HepG2 (cell line): ENCODE data around the gene CRIM1. TPM values are rescaled to one million over a fixed set of nuclear protein-coding genes. Genes with fewer than 3 reads are reported as not detected.

Source experiments
- EEA1 ChIP-seq: sonication (generic); formaldehyde crosslinking; IDR thresholded peaks from 2 replicates; pipeline ENCODE4 v1.5.1; 2020; ENCODE audit warnings: mild to moderate bottlenecking, missing genetic modification reagents, borderline replicate concordance
- GATA4 ChIP-seq: sonication (generic); IDR thresholded peaks from 2 replicates; pipeline ENCODE4 v1.6.1; 2016; ENCODE audit warnings: antibody characterized with exemption, low read depth, borderline replicate concordance
- HMGA1 ChIP-seq: sonication (generic); formaldehyde crosslinking; conservative IDR thresholded peaks from 2 replicates; pipeline ENCODE4 v1.4.0; 2020; ENCODE audit warnings: missing genetic modification reagents
- HNRNPL ChIP-seq: fragments of 200-400 bp; formaldehyde crosslinking; IDR thresholded peaks from 2 replicates; pipeline ENCODE4 v1.6.1; 2017; ENCODE audit warnings: mild to moderate bottlenecking, low read depth, low read length
- ISL2 ChIP-seq: sonication (generic); formaldehyde crosslinking; IDR thresholded peaks from 2 replicates; pipeline ENCODE4 v1.5.0; 2020; ENCODE audit warnings: missing genetic modification reagents
- NR3C1 ChIP-seq: sonication (generic); formaldehyde crosslinking; IDR thresholded peaks from 2 replicates; pipeline ENCODE4 v1.4.0; 2020; ENCODE audit warnings: missing genetic modification reagents
- PHF5A ChIP-seq: IDR thresholded peaks from one replicate; pipeline ENCODE4 v1.6.1; 2018; ENCODE audit warnings: low read depth, missing genetic modification reagents; ENCODE audit not compliant: unreplicated experiment
- RCOR2 ChIP-seq: IDR thresholded peaks from 2 replicates; pipeline ENCODE4 v1.6.1; 2016; ENCODE audit warnings: missing biosample characterization, missing genetic modification reagents
- RNF219 ChIP-seq: sonication (generic); formaldehyde crosslinking; IDR thresholded peaks from 2 replicates; pipeline ENCODE4 v1.5.0; 2020; ENCODE audit warnings: mild to moderate bottlenecking, missing genetic modification reagents
- ZBTB34 ChIP-seq: sonication (generic); formaldehyde crosslinking; IDR thresholded peaks from 2 replicates; pipeline ENCODE4 v1.8.0; 2022; ENCODE audit warnings: mild to moderate bottlenecking, missing genetic modification reagents
- ZNF674 ChIP-seq: sonication (generic); formaldehyde crosslinking; IDR thresholded peaks from 2 replicates; pipeline ENCODE4 v1.5.0; 2020; ENCODE audit warnings: low read depth, mild to moderate bottlenecking, missing genetic modification reagents
- polyA plus RNA-seq, 8 experiments: library from polyadenylated mRNA; depleted of rRNA in 3 of 8; stranded (reverse) in 7 of 8; unstranded in 1 of 8; fragments of >200 nt; fragmentation: Illumina TruSeq in 4 of 8; extraction: Trizol in 4 of 8; gene quantifications; 2 replicates each; pipeline versions ENCODE4 v1.2.1 to v1.2.3, GENCODE V29; 2011 to 2016; ENCODE audit warnings: low read depth in 4 of 8, missing spikeins in 1 of 8, mixed read lengths in 1 of 8; ENCODE audit not compliant: insufficient read depth in 1 of 8
- total RNA-seq, 5 experiments: library from RNA; depleted of rRNA; stranded (reverse); fragments of >200 nt; fragmentation: Illumina TruSeq; extraction: Trizol; gene quantifications; 2 replicates each; pipeline ENCODE4 v1.2.3, GENCODE V29; 2016; ENCODE audit warnings: low read depth in 1 of 5
- TF ChIP-seq, protein P1 (sequence below): IDR thresholded peaks from 2 replicates; pipeline ENCODE4 v1.4.0; 2020; ENCODE audit warnings: mild to moderate bottlenecking, missing genetic modification reagents
- TF ChIP-seq, protein P2 (sequence below): sonication (generic); formaldehyde crosslinking; IDR thresholded peaks from 2 replicates; pipeline ENCODE4 v1.4.0; 2020; ENCODE audit warnings: missing genetic modification reagents, mild to moderate bottlenecking, borderline replicate concordance
- TF ChIP-seq, protein P3 (sequence below): sonication (generic); formaldehyde crosslinking; IDR thresholded peaks from 2 replicates; pipeline ENCODE4 v1.4.0; 2020; ENCODE audit warnings: missing genetic modification reagents, borderline replicate concordance

Gene CRIM1
- total and polyA plus RNA-seq, 2 of the 13 experiments (the other 11 are each of a cell fraction or from before 2014, with no cell fraction given), result 39.1 to 69.9 TPM

- TF ChIP-seq ZBTB34 (CRISPR knock-in tag) (no peak), NR3C1 (CRISPR knock-in tag) (no peak), EEA1 (CRISPR knock-in tag) (peak; percentile 28; the same call in 1 of the 2 replicates), PHF5A (CRISPR knock-in tag) (no peak), HMGA1 (CRISPR knock-in tag) (no peak), GATA4 (peak; percentile 35; the same call in 1 of the 2 replicates), ISL2 (CRISPR knock-in tag) (peak; percentile 61; the same call in 1 of the 2 replicates), RCOR2 (CRISPR knock-in tag) (no peak), HNRNPL (no peak), RNF219 (no peak), ZNF674 (CRISPR knock-in tag) (no peak)
- TF ChIP-seq, protein P1, sequence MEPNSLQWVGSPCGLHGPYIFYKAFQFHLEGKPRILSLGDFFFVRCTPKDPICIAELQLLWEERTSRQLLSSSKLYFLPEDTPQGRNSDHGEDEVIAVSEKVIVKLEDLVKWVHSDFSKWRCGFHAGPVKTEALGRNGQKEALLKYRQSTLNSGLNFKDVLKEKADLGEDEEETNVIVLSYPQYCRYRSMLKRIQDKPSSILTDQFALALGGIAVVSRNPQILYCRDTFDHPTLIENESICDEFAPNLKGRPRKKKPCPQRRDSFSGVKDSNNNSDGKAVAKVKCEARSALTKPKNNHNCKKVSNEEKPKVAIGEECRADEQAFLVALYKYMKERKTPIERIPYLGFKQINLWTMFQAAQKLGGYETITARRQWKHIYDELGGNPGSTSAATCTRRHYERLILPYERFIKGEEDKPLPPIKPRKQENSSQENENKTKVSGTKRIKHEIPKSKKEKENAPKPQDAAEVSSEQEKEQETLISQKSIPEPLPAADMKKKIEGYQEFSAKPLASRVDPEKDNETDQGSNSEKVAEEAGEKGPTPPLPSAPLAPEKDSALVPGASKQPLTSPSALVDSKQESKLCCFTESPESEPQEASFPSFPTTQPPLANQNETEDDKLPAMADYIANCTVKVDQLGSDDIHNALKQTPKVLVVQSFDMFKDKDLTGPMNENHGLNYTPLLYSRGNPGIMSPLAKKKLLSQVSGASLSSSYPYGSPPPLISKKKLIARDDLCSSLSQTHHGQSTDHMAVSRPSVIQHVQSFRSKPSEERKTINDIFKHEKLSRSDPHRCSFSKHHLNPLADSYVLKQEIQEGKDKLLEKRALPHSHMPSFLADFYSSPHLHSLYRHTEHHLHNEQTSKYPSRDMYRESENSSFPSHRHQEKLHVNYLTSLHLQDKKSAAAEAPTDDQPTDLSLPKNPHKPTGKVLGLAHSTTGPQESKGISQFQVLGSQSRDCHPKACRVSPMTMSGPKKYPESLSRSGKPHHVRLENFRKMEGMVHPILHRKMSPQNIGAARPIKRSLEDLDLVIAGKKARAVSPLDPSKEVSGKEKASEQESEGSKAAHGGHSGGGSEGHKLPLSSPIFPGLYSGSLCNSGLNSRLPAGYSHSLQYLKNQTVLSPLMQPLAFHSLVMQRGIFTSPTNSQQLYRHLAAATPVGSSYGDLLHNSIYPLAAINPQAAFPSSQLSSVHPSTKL, result peak; percentile 56; the same call in 1 of the 2 replicates
- TF ChIP-seq, protein P2, sequence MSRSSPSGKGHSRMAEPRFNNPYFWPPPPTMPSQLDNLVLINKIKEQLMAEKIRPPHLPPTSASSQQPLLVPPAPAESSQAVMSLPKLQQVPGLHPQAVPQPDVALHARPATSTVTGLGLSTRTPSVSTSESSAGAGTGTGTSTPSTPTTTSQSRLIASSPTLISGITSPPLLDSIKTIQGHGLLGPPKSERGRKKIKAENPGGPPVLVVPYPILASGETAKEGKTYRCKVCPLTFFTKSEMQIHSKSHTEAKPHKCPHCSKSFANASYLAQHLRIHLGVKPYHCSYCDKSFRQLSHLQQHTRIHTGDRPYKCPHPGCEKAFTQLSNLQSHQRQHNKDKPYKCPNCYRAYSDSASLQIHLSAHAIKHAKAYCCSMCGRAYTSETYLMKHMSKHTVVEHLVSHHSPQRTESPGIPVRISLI (CRISPR knock-in tag), result 0 out of 2 replicates have a peak, but pooled peaks have one; percentile 42
- TF ChIP-seq, protein P3, sequence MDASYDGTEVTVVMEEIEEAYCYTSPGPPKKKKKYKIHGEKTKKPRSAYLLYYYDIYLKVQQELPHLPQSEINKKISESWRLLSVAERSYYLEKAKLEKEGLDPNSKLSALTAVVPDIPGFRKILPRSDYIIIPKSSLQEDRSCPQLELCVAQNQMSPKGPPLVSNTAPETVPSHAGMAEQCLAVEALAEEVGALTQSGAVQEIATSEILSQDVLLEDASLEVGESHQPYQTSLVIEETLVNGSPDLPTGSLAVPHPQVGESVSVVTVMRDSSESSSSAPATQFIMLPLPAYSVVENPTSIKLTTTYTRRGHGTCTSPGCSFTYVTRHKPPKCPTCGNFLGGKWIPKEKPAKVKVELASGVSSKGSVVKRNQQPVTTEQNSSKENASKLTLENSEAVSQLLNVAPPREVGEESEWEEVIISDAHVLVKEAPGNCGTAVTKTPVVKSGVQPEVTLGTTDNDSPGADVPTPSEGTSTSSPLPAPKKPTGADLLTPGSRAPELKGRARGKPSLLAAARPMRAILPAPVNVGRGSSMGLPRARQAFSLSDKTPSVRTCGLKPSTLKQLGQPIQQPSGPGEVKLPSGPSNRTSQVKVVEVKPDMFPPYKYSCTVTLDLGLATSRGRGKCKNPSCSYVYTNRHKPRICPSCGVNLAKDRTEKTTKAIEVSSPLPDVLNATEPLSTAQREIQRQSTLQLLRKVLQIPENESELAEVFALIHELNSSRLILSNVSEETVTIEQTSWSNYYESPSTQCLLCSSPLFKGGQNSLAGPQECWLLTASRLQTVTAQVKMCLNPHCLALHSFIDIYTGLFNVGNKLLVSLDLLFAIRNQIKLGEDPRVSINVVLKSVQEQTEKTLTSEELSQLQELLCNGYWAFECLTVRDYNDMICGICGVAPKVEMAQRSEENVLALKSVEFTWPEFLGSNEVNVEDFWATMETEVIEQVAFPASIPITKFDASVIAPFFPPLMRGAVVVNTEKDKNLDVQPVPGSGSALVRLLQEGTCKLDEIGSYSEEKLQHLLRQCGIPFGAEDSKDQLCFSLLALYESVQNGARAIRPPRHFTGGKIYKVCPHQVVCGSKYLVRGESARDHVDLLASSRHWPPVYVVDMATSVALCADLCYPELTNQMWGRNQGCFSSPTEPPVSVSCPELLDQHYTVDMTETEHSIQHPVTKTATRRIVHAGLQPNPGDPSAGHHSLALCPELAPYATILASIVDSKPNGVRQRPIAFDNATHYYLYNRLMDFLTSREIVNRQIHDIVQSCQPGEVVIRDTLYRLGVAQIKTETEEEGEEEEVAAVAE (CRISPR knock-in tag), result no peak
Measured at GRCh38 chr2:36597532-36598377, 242.2 kb downstream of the CRIM1 start, which contains the start of gene FEZ2 (continued).
